ENCODE measurements around the gene LRTM2.

Gene LRTM2

GRCh38 chr12:1872448-1872847 lies 52.1 kb downstream of the LRTM2 start:
- Histone ChIP-seq H3K4me1 (ENCODE audit: control insufficient read depth, insufficient read depth, low read length, poor library complexity, severe bottlenecking) (peaks cover 5% of the 10 kb centered on the region), H3K27ac (ENCODE audit: low read depth, low read length, severe bottlenecking) (no peak overlapping the region), H3K4me3 (ENCODE audit: extremely low read depth, insufficient read depth, low read length, poor library complexity, severe bottlenecking) (no peak overlapping the region), H3K9me3 (ENCODE audit: control insufficient read depth, low read length) (peaks cover 12% of the 10 kb centered on the region), H3K36me3 (ENCODE audit: control insufficient read depth, insufficient read depth, low read length) (no peaks in the 10 kb centered on the region)
- WGBS, 2 experiments (ENCODE audit: insufficient coverage in 2 of 2): 85 to 87% methylated on average over 7 of the region's 7 CpGs

- Histone ChIP-seq H3K27ac (ENCODE audit: low read depth, low read length, severe bottlenecking) (no peak overlapping the region), H3K9me3 (ENCODE audit: control insufficient read depth, low read length) (peaks cover 6% of the 10 kb centered on the region), H3K4me1 (ENCODE audit: control insufficient read depth, insufficient read depth, low read length, poor library complexity, severe bottlenecking) (peaks cover 5% of the 10 kb centered on the region), H3K4me3 (ENCODE audit: extremely low read depth, insufficient read depth, low read length, poor library complexity, severe bottlenecking) (no peak overlapping the region), H3K36me3 (ENCODE audit: control insufficient read depth, insufficient read depth, low read length) (no peaks in the 10 kb centered on the region)
- WGBS, 2 experiments (ENCODE audit: insufficient coverage in 2 of 2): 90 to 96% methylated on average over 4 of the region's 5 CpGs
Measured at GRCh38 chr12:1873531-1874510, 53.5 kb downstream of the LRTM2 start.

- no peaks in the 10 kb centered on the region for H3K4me1 ChIP-seq (ENCODE audit: control insufficient read depth, insufficient read depth, low read length, poor library complexity, severe bottlenecking)
- WGBS, 2 experiments (ENCODE audit: insufficient coverage in 2 of 2): 88 to 94% methylated on average over 6 of the region's 6 CpGs
- no peak overlapping the region for H3K4me3 ChIP-seq (ENCODE audit: extremely low read depth, insufficient read depth, low read length, poor library complexity, severe bottlenecking)
- H3K27ac ChIP-seq (ENCODE audit: low read depth, low read length, severe bottlenecking): no peak overlapping the region
- no peaks in the 10 kb centered on the region for H3K36me3 ChIP-seq (ENCODE audit: control insufficient read depth, insufficient read depth, low read length)
- no peaks in the 10 kb centered on the region for H3K9me3 ChIP-seq (ENCODE audit: control insufficient read depth, low read length)
Measured at GRCh38 chr12:1875608-1876007, 55.2 kb downstream of the LRTM2 start.

- Histone ChIP-seq H3K4me3 (ENCODE audit: extremely low read depth, insufficient read depth, low read length, poor library complexity, severe bottlenecking) (no peak overlapping the region), H3K36me3 (ENCODE audit: control insufficient read depth, insufficient read depth, low read length) (no peaks in the 10 kb centered on the region), H3K27ac (ENCODE audit: low read depth, low read length, severe bottlenecking) (no peak overlapping the region), H3K9me3 (ENCODE audit: control insufficient read depth, low read length) (no peaks in the 10 kb centered on the region), H3K4me1 (ENCODE audit: control insufficient read depth, insufficient read depth, low read length, poor library complexity, severe bottlenecking) (no peaks in the 10 kb centered on the region)
- WGBS, 2 experiments (ENCODE audit: insufficient coverage in 2 of 2): 100% methylated on average over 1 of the region's 3 CpGs
Measured at GRCh38 chr12:1876086-1876485, 55.7 kb downstream of the LRTM2 start.

GRCh38 chr12:1877169-1877878 lies 57.0 kb downstream of the LRTM2 start:
- Histone ChIP-seq H3K36me3 (ENCODE audit: control insufficient read depth, insufficient read depth, low read length) (no peaks in the 10 kb centered on the region), H3K27ac (ENCODE audit: low read depth, low read length, severe bottlenecking) (no peak overlapping the region), H3K4me3 (ENCODE audit: extremely low read depth, insufficient read depth, low read length, poor library complexity, severe bottlenecking) (no peak overlapping the region), H3K9me3 (ENCODE audit: control insufficient read depth, low read length) (no peaks in the 10 kb centered on the region), H3K4me1 (ENCODE audit: control insufficient read depth, insufficient read depth, low read length, poor library complexity, severe bottlenecking) (no peaks in the 10 kb centered on the region)
- 92 to 98% methylated on average over 5 to 7 of the region's 8 CpGs for WGBS, 2 experiments (ENCODE audit: insufficient coverage in 2 of 2)

GRCh38 chr12:1878214-1878613 lies 57.8 kb downstream of the LRTM2 start:
- H3K9me3 ChIP-seq (ENCODE audit: control insufficient read depth, low read length): no peaks in the 10 kb centered on the region
- H3K4me1 ChIP-seq (ENCODE audit: control insufficient read depth, insufficient read depth, low read length, poor library complexity, severe bottlenecking): no peaks in the 10 kb centered on the region
- no peak overlapping the region for H3K4me3 ChIP-seq (ENCODE audit: extremely low read depth, insufficient read depth, low read length, poor library complexity, severe bottlenecking)
- WGBS, 2 experiments (ENCODE audit: insufficient coverage in 2 of 2): 93 to 97% methylated on average over 8 to 9 of the region's 10 CpGs
- no peak overlapping the region for H3K27ac ChIP-seq (ENCODE audit: low read depth, low read length, severe bottlenecking)
- H3K36me3 ChIP-seq (ENCODE audit: control insufficient read depth, insufficient read depth, low read length): no peaks in the 10 kb centered on the region

GRCh38 chr12:1878695-1879094 lies 58.3 kb downstream of the LRTM2 start:
- no peak overlapping the region for H3K27ac ChIP-seq (ENCODE audit: low read depth, low read length, severe bottlenecking)
- no peak overlapping the region for H3K4me3 ChIP-seq (ENCODE audit: extremely low read depth, insufficient read depth, low read length, poor library complexity, severe bottlenecking)
- H3K36me3 ChIP-seq (ENCODE audit: control insufficient read depth, insufficient read depth, low read length): no peaks in the 10 kb centered on the region
- no peaks in the 10 kb centered on the region for H3K4me1 ChIP-seq (ENCODE audit: control insufficient read depth, insufficient read depth, low read length, poor library complexity, severe bottlenecking)
- H3K9me3 ChIP-seq (ENCODE audit: control insufficient read depth, low read length): no peaks in the 10 kb centered on the region
- WGBS, 2 experiments (ENCODE audit: insufficient coverage in 2 of 2): 86 to 88% methylated on average over 4 to 5 of the region's 5 CpGs

- no peak overlapping the region for H3K4me3 ChIP-seq (ENCODE audit: extremely low read depth, insufficient read depth, low read length, poor library complexity, severe bottlenecking)
- H3K36me3 ChIP-seq (ENCODE audit: control insufficient read depth, insufficient read depth, low read length): no peaks in the 10 kb centered on the region
- WGBS, 2 experiments (ENCODE audit: insufficient coverage in 2 of 2): 88 to 96% methylated on average over 4 to 5 of the region's 10 CpGs
Measured at GRCh38 chr12:1879633-1880032, 59.3 kb downstream of the LRTM2 start.

GRCh38 chr12:1880153-1880845 lies 59.9 kb downstream of the LRTM2 start:
- no peak overlapping the region for H3K4me3 ChIP-seq (ENCODE audit: extremely low read depth, insufficient read depth, low read length, poor library complexity, severe bottlenecking)
- WGBS, 2 experiments (ENCODE audit: insufficient coverage in 2 of 2): 94 to 96% methylated on average over 14 to 15 of the region's 18 CpGs

More at GRCh38 chr12:1879633-1880032, 59.3 kb downstream of the LRTM2 start:
- H3K27ac ChIP-seq (ENCODE audit: low read depth, low read length, severe bottlenecking): no peak overlapping the region
- no peaks in the 10 kb centered on the region for H3K4me1 ChIP-seq (ENCODE audit: control insufficient read depth, insufficient read depth, low read length, poor library complexity, severe bottlenecking)
- no peaks in the 10 kb centered on the region for H3K9me3 ChIP-seq (ENCODE audit: control insufficient read depth, low read length)

GRCh38 chr12:1880876-1881275 lies 60.5 kb downstream of the LRTM2 start:
- Histone ChIP-seq H3K4me1 (ENCODE audit: control insufficient read depth, insufficient read depth, low read length, poor library complexity, severe bottlenecking) (no peaks in the 10 kb centered on the region), H3K36me3 (ENCODE audit: control insufficient read depth, insufficient read depth, low read length) (no peaks in the 10 kb centered on the region), H3K4me3 (ENCODE audit: extremely low read depth, insufficient read depth, low read length, poor library complexity, severe bottlenecking) (no peak overlapping the region), H3K27ac (ENCODE audit: low read depth, low read length, severe bottlenecking) (no peak overlapping the region), H3K9me3 (ENCODE audit: control insufficient read depth, low read length) (no peaks in the 10 kb centered on the region)
- WGBS, 2 experiments (ENCODE audit: insufficient coverage in 2 of 2): 95 to 97% methylated on average over 3 to 7 of the region's 7 CpGs

More at GRCh38 chr12:1880153-1880845, 59.9 kb downstream of the LRTM2 start:
- Histone ChIP-seq H3K36me3 (ENCODE audit: control insufficient read depth, insufficient read depth, low read length) (no peaks in the 10 kb centered on the region), H3K4me1 (ENCODE audit: control insufficient read depth, insufficient read depth, low read length, poor library complexity, severe bottlenecking) (no peaks in the 10 kb centered on the region), H3K27ac (ENCODE audit: low read depth, low read length, severe bottlenecking) (no peak overlapping the region), H3K9me3 (ENCODE audit: control insufficient read depth, low read length) (no peaks in the 10 kb centered on the region)
